Smooth muscle cell (in vitro differentiated cells): ENCODE data around the gene HOXD11. TPM values are rescaled to one million over a fixed set of nuclear protein-coding genes. Genes with fewer than 3 reads are reported as not detected.

Experiments
- DNase-seq: peaks from one replicate; lab custom pipeline; 2025; ENCODE audit not compliant: unreplicated experiment; lab: John Stamatoyannopoulos, UW
- H2AFZ ChIP-seq: fragments of 200-600 bp; sonication (generic); 2 replicates; pipeline ENCODE4 v1.6.0; 2016; ENCODE audit warnings: antibody characterized with exemption, low read depth, mild to moderate bottlenecking
- H3F3A ChIP-seq: fragments of 200-600 bp; sonication (generic); 2 replicates; pipeline ENCODE4 v1.6.0; 2017; ENCODE audit warnings: antibody characterized with exemption, low read depth
- H3K27ac ChIP-seq: fragments of 200-600 bp; sonication (generic); 2 replicates; pipeline ENCODE4 v1.5.1; 2016; ENCODE audit warnings: low read depth, mild to moderate bottlenecking
- H3K27me3 ChIP-seq: fragments of 200-600 bp; sonication (generic); 2 replicates; pipeline ENCODE4 v1.6.1; 2016; ENCODE audit warnings: low read depth, mild to moderate bottlenecking
- H3K36me3 ChIP-seq: fragments of 200-600 bp; sonication (generic); 2 replicates; pipeline ENCODE4 v1.5.1; 2016; ENCODE audit warnings: low read depth
- H3K4me1 ChIP-seq: fragments of 200-600 bp; sonication (generic); 2 replicates; pipeline ENCODE4 v1.5.1; 2016; ENCODE audit warnings: low read depth
- H3K4me2 ChIP-seq: fragments of 200-600 bp; sonication (generic); 2 replicates; pipeline ENCODE4 v1.6.0; 2016; ENCODE audit warnings: mild to moderate bottlenecking
- H3K4me3 ChIP-seq: fragments of 200-600 bp; sonication (generic); 2 replicates; pipeline ENCODE4 v1.5.1; 2016; ENCODE audit warnings: mild to moderate bottlenecking
- H3K79me2 ChIP-seq: fragments of 200-600 bp; sonication (generic); 2 replicates; pipeline ENCODE4 v1.6.0; 2016; ENCODE audit warnings: low read depth, mild to moderate bottlenecking
- H3K9ac ChIP-seq: fragments of 200-600 bp; sonication (generic); 2 replicates; pipeline ENCODE4 v1.6.0; 2016; ENCODE audit warnings: low read depth
- H3K9me3 ChIP-seq: fragments of 200-600 bp; sonication (generic); replicated peaks from 2 replicates; pipeline ENCODE4 v1.5.1; 2016; ENCODE audit warnings: low read depth
- H4K20me1 ChIP-seq: fragments of 200-600 bp; sonication (generic); 2 replicates; pipeline ENCODE4 v1.6.0; 2016; ENCODE audit warnings: low read depth
- WGBS: methylation state at CpG from one replicate; pipeline ENCODE4 v1.1.7; 2016; ENCODE audit warnings: low lambda C conversion rate; 5-methylcytosine and 5-hydroxymethylcytosine counted together
- polyA plus RNA-seq: library from polyadenylated mRNA; unstranded; fragments of >200 nt; fragmentation: Nextera tagmentation; extraction: Ambion mirVana; gene quantifications from 2 replicates; pipeline ENCODE4 v1.2.1, GENCODE V29; 2016
- total RNA-seq: library from RNA; depleted of rRNA; stranded (reverse); fragments of >200 nt; gene quantifications from 2 replicates; pipeline ENCODE4 v1.2.3, GENCODE V29; 2014
- TF ChIP-seq, protein P1 (sequence below): fragments of 200-600 bp; sonication (generic); IDR thresholded peaks from 2 replicates; pipeline ENCODE4 v1.5.1; 2017; ENCODE audit warnings: borderline replicate concordance, mild to moderate bottlenecking, antibody characterized with exemption; ENCODE audit not compliant: insufficient read depth, poor library complexity, severe bottlenecking

The HOXD11 gene
- total and polyA plus RNA-seq, 2 experiments from 2014 or later, result 4.4 to 7.9 TPM

DNA sequence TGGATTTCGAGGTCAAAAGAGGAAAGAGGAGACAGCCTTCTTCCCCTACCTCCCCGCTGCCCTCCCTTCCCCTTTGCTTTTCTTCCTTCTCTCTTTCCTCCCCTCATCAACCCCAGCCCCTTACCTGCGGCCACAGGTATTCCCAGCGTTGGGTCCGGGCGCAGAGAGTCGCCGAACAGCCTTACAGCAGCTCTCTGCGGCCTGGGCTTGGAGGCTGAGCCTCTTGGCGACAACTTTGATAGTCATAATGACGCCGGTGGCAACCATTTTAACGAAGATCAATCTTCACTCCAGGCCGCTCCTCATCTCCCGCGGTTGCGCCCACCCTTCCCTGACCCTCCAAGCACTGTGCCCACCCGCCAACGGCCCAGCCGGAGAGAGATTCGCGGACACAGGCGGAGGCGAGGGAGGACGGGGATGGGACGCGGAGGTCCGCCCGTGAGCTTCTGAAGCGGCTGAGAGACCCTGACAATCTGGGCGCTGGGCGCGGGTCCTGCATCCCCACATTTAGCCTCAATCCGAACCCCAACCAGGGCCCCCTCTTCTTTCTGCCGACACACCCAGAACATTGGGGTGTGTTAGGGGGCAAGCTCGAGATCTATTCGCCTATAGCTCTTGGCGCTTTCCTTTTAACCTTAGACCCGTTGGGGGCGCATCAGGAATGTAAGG lies 21.8 kb upstream of the HOXD11 start:
- Histone ChIP-seq H3K9ac (no peak overlapping the region), H3K27ac (no peak overlapping the region), H3K79me2 (no peaks in the 10 kb centered on the region), H3K36me3 (no peaks in the 10 kb centered on the region), H3K27me3 (peaks cover 100% of the 10 kb centered on the region), H3K9me3 (no peaks in the 10 kb centered on the region), H3F3A (no peaks in the 10 kb centered on the region), H2AFZ (no peak overlapping the region), H3K4me1 (peaks cover 27% of the 10 kb centered on the region), H3K4me2 (peak overlapping the region; percentile 82), H4K20me1 (no peaks in the 10 kb centered on the region), H3K4me3 (peak overlapping the region; percentile 44)
- WGBS, result 2% methylated on average over 40 of the region's 40 CpGs
- TF ChIP-seq, protein P1, sequence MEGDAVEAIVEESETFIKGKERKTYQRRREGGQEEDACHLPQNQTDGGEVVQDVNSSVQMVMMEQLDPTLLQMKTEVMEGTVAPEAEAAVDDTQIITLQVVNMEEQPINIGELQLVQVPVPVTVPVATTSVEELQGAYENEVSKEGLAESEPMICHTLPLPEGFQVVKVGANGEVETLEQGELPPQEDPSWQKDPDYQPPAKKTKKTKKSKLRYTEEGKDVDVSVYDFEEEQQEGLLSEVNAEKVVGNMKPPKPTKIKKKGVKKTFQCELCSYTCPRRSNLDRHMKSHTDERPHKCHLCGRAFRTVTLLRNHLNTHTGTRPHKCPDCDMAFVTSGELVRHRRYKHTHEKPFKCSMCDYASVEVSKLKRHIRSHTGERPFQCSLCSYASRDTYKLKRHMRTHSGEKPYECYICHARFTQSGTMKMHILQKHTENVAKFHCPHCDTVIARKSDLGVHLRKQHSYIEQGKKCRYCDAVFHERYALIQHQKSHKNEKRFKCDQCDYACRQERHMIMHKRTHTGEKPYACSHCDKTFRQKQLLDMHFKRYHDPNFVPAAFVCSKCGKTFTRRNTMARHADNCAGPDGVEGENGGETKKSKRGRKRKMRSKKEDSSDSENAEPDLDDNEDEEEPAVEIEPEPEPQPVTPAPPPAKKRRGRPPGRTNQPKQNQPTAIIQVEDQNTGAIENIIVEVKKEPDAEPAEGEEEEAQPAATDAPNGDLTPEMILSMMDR, result no peak
- DNase-seq, result no peak

DNA sequence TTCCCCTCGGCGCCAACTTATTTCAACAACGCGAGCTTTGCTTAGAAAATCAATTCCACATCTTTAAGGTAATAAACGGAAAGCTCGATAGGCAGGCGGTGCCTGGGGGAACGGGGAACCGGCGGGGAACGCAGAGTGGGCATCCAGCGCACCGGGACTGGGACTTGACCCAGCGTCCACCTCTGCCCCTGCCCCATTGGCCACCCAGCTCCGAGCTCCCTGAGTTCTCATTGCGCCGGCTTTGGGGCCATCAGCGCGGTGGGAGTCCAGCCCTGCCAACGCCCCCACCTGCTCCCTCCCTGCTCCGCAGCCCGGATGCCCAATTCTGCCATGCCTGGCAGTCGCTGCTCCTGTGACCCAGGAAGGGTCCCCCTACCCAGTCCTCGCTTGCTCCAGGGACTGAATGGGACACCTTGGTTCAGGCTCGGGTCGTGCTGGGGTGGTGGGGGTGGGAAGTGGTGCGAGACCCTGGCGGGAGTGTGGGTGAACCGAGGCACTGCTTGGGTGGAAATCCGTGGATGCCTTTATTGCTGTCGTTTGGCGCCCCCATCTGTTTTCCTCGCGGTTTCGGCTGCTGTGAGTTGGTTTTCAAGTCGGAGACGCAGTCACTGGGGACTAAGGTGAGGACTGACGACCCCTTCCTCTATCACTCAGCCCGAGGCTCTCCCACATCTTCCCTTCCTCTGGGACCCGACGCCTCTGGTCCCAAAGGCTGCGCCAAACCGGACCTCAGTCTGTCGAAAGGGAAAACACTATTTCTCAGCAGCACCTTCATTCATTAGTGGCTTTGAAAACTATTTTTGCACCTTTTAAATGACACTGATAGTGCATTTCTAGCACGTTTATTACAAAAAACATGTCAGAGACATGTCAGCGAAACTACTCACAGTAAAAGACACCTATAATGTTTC lies 21.0 kb upstream of the HOXD11 start:
- Histone ChIP-seq H3K36me3 (no peaks in the 10 kb centered on the region), H3K9ac (no peak overlapping the region), H3K4me3 (peak overlapping the region; percentile 44), H3K27ac (no peak overlapping the region), H3K79me2 (no peaks in the 10 kb centered on the region), H3F3A (no peaks in the 10 kb centered on the region), H3K9me3 (no peaks in the 10 kb centered on the region), H2AFZ (no peak overlapping the region), H3K27me3 (peaks cover 100% of the 10 kb centered on the region), H3K4me1 (peaks cover 27% of the 10 kb centered on the region), H4K20me1 (no peaks in the 10 kb centered on the region), H3K4me2 (peak overlapping the region; percentile 82)
- 1% methylated on average over 41 of the region's 46 CpGs for WGBS
- no peak for DNase-seq
- TF ChIP-seq, protein P1, result peak; percentile 52

DNA sequence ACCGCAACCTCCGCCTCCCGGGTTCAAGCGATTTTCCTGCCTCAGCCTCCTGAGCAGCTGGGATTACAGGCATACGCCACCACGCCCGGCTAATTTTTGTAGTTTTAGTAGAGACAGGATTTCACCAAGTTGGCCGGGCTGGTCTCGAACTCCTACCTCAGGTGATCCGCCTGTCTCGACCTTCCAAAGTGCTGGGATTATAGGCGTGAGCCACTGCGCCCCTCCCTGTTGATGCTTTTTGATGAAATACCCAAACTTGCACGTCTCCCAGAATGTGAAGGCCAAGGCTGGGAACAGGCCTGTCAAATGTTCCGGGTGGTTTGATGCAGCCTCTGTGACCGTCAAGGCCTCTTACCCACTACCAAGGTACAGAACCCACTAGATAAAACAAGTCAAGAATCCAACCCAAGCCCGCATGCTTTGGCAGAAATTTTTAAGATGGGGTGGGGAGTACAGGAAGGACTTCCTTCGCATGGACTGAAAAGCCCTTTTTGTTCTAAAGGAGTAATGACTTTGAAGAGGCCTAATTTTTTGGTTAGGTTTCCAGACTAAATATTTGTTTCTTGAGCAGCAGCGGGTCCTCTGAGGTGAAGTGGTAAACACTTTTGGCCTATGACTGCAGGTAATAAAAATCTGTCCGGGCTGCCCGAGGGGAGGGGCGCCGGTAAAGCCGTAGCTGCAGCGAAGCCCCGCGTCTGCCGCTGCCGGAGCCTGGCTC lies 19.6 kb upstream of the HOXD11 start:
- no peaks in the 10 kb centered on the region for H3K36me3 ChIP-seq
- WGBS, result 37% methylated on average over 29 of the region's 29 CpGs
- H3K4me2 ChIP-seq, result peak overlapping the region; percentile 85
- no peak for DNase-seq
- no peak overlapping the region for H3K27ac ChIP-seq
- TF ChIP-seq, protein P1, result no peak
- H2AFZ ChIP-seq, result peak overlapping the region; percentile 71
- H3K4me1 ChIP-seq, result peaks cover 27% of the 10 kb centered on the region
- H3K27me3 ChIP-seq, result peaks cover 100% of the 10 kb centered on the region
- no peaks in the 10 kb centered on the region for H3F3A ChIP-seq
- H4K20me1 ChIP-seq, result no peaks in the 10 kb centered on the region
- peak overlapping the region; percentile 50 for H3K4me3 ChIP-seq
- no peak overlapping the region for H3K9ac ChIP-seq
- H3K79me2 ChIP-seq, result no peaks in the 10 kb centered on the region
- no peaks in the 10 kb centered on the region for H3K9me3 ChIP-seq
